Parathyroid adenoma (tissue), 2 donors: ENCODE data around the gene FAM168A.

ENCODE experiments used
- H2AFZ ChIP-seq: fragments of 300-600 bp; sonication (generic); one replicate; pipeline ENCODE4 v1.7.0; 2017; ENCODE audit warnings: antibody characterized with exemption, mild to moderate bottlenecking
- H3K27ac ChIP-seq: fragments of 300-600 bp; sonication (generic); one replicate; pipeline ENCODE4 v1.7.0; 2017
- H3K27me3 ChIP-seq: fragments of 300-600 bp; sonication (generic); one replicate; pipeline ENCODE4 v1.7.0; 2017; ENCODE audit warnings: low read length; ENCODE audit not compliant: control insufficient read depth, insufficient read depth
- H3K36me3 ChIP-seq: fragments of 300-600 bp; sonication (generic); one replicate; pipeline ENCODE4 v1.7.0; 2017; ENCODE audit warnings: low read length; ENCODE audit not compliant: control insufficient read depth, insufficient read depth
- H3K4me1 ChIP-seq: fragments of 300-600 bp; sonication (generic); one replicate; pipeline ENCODE4 v1.7.0; 2017; ENCODE audit warnings: control low read depth
- H3K4me2 ChIP-seq: fragments of 300-600 bp; sonication (generic); one replicate; pipeline ENCODE4 v1.7.0; 2017; ENCODE audit warnings: low read length
- H3K4me3 ChIP-seq: fragments of 300-600 bp; sonication (generic); one replicate; pipeline ENCODE4 v1.7.0; 2017; ENCODE audit warnings: low read depth, low read length
- H3K79me2 ChIP-seq: fragments of 300-600 bp; sonication (generic); one replicate; pipeline ENCODE4 v1.7.0; 2017; ENCODE audit warnings: control low read depth
- H3K9ac ChIP-seq: fragments of 300-600 bp; sonication (generic); one replicate; pipeline ENCODE4 v1.7.0; 2017; ENCODE audit warnings: mild to moderate bottlenecking
- H3K9me3 ChIP-seq: fragments of 300-600 bp; sonication (generic); one replicate; pipeline ENCODE4 v1.7.0; 2017; ENCODE audit warnings: low read length; ENCODE audit not compliant: control insufficient read depth
- TF ChIP-seq, protein P1 (sequence below): fragments of 300-600 bp; sonication (generic); IDR thresholded peaks from one replicate; pipeline ENCODE4 v1.7.0; 2017; ENCODE audit warnings: antibody characterized with exemption, mild to moderate bottlenecking
- donor health status: primary hyperparathyroidism.

FAM168A gene

DNA sequence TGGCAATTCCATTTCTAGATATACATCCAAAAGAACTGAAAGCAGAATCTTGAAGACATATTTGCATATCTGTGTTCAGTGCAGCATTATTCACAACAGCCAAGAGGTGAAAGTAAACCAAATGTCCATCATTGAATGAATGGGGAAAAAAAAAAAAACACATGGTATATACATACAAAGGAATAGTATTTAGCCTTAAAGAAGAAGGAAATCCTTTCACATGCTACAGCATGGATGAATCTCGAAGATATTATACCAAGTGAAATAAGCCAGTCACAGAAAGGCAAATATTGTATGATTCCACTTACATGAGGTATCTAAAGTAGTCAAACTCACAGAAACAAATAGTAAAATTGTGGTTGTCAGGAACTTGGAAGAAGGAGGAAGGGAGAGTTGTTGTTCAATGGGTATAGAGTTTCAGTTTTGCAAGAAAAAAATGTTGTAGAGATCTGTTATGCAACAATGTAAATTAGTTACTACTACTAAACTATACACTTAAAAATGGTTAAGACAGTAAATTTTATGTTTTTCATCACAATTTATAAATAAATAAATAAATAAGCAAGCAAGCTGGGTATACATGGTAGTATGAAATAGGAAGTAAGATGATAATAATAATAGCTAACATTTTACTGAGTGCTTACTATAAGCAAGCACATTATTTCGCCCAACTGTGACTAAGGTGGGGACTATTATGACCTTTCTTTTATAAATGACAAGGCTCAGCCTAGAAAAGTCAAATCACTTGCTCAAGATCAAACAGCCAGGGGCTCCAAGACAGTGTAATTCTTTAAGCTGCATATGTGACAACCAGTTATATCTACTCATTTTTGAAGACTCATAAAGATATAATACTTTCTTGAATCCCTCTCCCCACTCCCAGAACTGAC, 50.0 kb downstream of the FAM168A start:
- Histone ChIP-seq H3K27ac (no peak overlapping the region), H3K27me3 (no peaks in the 10 kb centered on the region), H2AFZ (no peak overlapping the region), H3K9me3 (no peaks in the 10 kb centered on the region), H3K36me3 (no peaks in the 10 kb centered on the region), H3K4me1 (no peaks in the 10 kb centered on the region), H3K79me2 (no peaks in the 10 kb centered on the region), H3K9ac (no peak overlapping the region), H3K4me2 (no peak overlapping the region), H3K4me3 (no peak overlapping the region)
- TF ChIP-seq, protein P1, sequence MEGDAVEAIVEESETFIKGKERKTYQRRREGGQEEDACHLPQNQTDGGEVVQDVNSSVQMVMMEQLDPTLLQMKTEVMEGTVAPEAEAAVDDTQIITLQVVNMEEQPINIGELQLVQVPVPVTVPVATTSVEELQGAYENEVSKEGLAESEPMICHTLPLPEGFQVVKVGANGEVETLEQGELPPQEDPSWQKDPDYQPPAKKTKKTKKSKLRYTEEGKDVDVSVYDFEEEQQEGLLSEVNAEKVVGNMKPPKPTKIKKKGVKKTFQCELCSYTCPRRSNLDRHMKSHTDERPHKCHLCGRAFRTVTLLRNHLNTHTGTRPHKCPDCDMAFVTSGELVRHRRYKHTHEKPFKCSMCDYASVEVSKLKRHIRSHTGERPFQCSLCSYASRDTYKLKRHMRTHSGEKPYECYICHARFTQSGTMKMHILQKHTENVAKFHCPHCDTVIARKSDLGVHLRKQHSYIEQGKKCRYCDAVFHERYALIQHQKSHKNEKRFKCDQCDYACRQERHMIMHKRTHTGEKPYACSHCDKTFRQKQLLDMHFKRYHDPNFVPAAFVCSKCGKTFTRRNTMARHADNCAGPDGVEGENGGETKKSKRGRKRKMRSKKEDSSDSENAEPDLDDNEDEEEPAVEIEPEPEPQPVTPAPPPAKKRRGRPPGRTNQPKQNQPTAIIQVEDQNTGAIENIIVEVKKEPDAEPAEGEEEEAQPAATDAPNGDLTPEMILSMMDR, result no peak

DNA sequence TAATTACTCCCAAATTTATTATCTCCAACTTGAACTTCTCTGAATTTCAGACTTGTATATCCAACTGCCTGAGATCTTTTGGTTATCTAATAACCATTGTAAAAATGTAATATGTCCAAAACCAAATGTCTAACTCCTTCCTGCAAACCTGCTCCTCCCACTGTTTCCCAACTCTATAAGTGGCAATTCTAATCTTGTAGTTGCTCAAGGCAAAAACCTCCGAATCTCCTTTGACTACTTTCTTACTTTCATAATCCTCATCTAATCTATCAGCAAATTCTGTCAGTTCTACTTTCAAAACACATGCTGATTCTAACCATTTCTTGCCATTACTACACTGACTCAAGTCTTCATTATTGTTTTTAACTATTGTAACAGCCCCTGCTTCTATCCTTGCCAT, 55.7 kb downstream of the FAM168A start:
- H3K4me2 ChIP-seq, result no peak overlapping the region
- no peaks in the 10 kb centered on the region for H3K36me3 ChIP-seq
- no peak overlapping the region for H3K4me3 ChIP-seq
- no peak overlapping the region for H2AFZ ChIP-seq
- no peak overlapping the region for H3K9ac ChIP-seq
- no peaks in the 10 kb centered on the region for H3K27me3 ChIP-seq
- H3K9me3 ChIP-seq, result no peaks in the 10 kb centered on the region
- H3K27ac ChIP-seq, result no peak overlapping the region
- no peaks in the 10 kb centered on the region for H3K4me1 ChIP-seq
- TF ChIP-seq, protein P1, result no peak
- no peaks in the 10 kb centered on the region for H3K79me2 ChIP-seq

DNA sequence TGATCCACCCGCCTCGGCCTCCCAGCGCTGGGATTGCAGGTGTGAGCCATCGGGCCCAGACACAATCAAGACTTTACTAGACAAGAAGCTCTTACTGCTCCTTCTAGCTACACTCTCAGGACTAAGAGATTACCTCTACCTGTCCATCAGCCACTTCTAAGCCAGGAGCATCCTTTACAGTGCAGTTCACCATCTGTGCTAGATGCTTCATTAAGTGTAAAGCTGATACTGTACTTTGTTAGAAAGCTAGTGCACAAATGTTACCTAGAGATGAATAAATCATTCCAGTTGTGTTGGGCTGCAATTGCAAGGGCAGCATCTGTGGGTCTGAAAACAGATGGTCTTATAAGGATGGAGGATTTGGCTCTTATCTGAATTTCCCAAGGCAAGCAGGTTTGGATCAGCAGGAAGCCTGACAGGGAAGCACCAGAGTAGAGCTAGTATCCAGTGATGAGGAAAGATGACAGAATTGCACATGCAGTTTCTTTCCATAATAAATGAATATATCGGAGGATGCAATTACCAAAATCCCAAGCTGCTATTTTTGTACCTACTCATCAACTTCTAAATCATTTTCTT, 58.3 kb downstream of the FAM168A start:
- Histone ChIP-seq H3K4me1 (peaks cover 3% of the 10 kb centered on the region), H3K9me3 (no peaks in the 10 kb centered on the region), H3K27me3 (no peaks in the 10 kb centered on the region), H3K27ac (no peak overlapping the region), H3K36me3 (no peaks in the 10 kb centered on the region), H2AFZ (no peak overlapping the region), H3K79me2 (no peaks in the 10 kb centered on the region), H3K4me3 (no peak overlapping the region), H3K9ac (no peak overlapping the region), H3K4me2 (no peak overlapping the region)
- TF ChIP-seq, protein P1, result no peak

DNA sequence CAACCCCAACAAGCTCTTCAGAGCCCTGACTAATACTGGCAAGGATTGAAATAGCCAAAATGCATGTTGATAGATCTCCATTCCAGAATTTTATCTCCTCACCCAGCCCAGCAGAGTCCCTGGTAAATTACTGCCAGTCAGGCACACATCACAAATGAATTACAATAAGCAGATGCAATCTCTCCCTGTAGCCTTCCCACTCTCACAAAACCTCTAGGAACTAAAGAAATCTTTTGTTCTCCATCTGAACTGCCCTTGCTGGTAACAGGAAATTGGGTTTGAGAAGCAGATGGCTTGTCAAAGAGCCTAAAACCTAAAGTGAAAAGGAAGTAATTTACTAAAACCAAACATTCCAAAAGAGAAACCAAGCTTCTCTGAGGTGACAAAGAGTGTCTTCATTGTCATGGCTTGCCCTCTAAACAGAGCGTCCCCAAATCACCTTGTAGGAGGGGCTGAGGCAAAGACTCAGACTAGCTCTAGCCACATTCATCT, 59.5 kb downstream of the FAM168A start:
- Histone ChIP-seq H3K4me2 (no peak overlapping the region), H3K9me3 (no peaks in the 10 kb centered on the region), H3K36me3 (no peaks in the 10 kb centered on the region), H3K27ac (no peak overlapping the region), H3K79me2 (no peaks in the 10 kb centered on the region), H2AFZ (no peak overlapping the region), H3K4me1 (peaks cover 3% of the 10 kb centered on the region), H3K4me3 (no peak overlapping the region), H3K27me3 (no peaks in the 10 kb centered on the region), H3K9ac (no peak overlapping the region)
- TF ChIP-seq, protein P1, result no peak
